GM18907 (cell line): Measurements from ENCODE around the gene C16orf95.
"Not testable (repeated sequence)": the region's sequence is repeated elsewhere in the genome, so short reads cannot be mapped to it uniquely, and the experiment has no call there.

Experiments
- ATAC-seq: cut with Tn5 transposase; IDR thresholded peaks from one replicate; pipeline ENCODE4 v1.9.1; 2021; ENCODE audit warnings: mild to moderate bottlenecking, moderate library complexity; ENCODE audit not compliant: unreplicated experiment

C16orf95 gene

DNA sequence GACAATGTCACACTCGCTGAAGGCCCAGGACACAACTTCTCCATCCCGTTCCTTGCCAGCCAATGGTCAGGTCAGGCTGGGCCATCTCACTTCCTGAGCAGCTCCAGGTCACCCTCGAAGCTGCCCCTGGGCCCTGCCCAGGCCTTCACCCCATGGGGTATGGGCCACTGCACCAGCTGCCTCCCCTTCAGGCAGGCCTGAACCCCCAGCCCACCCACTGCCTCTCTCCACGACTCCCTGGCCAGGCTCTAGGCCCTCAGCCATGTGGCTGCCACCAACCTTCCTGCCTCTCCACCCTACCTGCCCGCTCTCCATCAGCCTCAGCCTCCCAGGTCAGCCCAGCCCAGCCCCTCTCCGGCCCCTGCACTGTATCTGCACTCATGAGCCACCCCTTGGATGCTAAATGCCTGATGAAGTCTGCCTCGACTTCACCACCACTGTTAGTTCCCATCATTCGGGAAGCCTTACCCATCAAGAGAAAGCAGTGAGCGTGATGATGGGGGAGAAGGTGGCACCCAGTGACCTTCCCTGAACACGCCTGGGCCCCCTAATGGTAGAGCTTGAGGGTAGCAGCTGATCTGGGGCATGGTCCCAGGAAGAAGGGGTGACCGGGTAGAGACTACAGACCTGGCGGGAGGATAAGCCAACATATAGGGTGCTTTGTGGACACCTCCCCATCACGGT lies 30.9 kb upstream of the C16orf95 start:
- no peak for ATAC-seq

DNA sequence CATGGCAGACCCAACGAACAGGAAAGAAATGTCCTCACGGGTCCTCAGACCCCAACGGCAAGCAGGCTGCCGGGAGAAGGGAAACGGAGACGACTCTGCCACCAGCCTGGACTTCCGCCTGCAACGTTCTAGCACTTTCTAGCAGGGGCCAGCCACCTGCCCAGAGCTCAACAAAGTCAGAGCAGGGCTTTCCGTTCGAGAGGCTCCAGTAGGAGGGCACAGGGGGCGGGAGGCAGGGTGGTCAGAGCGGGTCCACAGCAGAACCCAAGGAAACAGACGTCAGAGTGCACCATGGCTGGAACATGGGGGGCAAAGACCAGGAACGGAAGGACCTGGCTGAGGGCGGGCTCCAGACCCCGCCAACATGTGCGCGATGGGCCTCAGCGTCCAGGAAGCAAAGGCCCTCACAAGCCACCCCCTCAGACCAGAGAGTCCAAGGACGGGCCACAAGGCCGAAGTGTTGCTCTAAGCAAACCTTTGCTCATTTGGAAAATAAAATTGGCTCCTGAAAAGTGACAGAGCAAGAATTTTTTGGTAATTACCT lies 29.4 kb upstream of the C16orf95 start:
- no peak for ATAC-seq

DNA sequence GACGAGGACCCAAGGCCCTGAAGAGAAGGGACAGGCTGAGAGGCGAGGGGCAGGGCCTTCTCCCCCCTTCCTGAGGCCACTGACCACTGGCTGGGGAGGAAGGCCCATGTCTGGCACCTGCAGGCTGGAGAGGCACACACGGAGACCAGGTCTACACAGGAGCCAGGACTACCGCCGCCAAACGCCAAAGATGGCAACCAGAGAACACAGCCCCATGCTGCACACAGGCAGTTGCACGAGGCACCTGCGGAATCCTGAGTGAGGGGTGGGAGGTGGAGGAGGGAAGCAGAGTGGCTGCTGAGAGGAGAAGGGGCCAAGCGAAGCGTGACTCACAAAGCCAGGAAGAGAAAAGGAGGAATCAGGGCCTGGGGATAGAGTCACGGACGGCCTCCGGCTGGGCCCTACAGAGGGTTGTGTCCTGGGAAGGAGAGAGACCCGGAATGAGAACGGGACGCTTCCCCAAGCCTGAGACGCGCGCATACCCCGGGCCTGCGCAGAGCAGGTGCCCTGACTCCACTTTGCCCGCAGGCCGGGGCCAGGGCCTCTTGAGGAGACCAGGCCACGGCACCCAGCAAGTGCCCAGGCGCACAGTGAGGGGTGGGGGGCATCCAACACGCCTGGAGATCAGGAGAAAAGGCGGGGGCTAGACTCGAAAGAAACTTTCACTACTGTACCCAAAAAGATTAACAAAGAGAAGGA lies 28.7 kb upstream of the C16orf95 start:
- ATAC-seq, result no peak

DNA sequence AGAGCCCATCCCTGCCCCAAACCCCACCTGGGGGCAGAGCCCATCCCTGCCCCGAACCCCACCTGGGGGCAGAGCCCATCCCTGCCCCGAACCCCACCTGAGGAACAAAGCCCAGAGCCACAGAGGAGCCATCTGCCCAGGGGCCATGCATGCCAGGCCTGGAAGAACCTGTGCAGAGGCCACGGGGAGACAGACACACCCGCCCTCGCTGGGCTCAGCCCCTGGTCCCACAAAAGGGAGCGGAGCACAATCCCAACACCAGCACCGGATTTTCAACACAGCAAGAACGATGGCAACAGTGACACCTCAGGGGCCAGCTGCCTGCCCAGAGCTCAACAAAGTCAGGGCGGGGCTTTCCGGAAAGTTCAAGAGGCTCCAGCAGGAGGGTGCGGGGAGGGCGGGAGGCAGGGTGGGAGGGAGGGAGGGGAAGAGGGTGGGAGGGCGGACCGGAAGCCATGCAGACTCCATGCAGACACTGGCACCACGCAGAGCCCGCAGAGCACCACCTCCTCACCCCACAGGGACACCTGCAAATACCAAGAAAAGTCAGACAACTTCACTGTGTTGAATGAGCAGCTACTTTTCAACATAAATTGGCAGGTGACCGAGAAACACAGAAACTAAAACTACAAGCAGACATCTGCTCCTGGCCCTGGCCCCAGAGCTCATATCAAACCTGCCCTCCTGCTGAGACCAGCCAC lies 27.9 kb upstream of the C16orf95 start:
- ATAC-seq, result no peak

DNA sequence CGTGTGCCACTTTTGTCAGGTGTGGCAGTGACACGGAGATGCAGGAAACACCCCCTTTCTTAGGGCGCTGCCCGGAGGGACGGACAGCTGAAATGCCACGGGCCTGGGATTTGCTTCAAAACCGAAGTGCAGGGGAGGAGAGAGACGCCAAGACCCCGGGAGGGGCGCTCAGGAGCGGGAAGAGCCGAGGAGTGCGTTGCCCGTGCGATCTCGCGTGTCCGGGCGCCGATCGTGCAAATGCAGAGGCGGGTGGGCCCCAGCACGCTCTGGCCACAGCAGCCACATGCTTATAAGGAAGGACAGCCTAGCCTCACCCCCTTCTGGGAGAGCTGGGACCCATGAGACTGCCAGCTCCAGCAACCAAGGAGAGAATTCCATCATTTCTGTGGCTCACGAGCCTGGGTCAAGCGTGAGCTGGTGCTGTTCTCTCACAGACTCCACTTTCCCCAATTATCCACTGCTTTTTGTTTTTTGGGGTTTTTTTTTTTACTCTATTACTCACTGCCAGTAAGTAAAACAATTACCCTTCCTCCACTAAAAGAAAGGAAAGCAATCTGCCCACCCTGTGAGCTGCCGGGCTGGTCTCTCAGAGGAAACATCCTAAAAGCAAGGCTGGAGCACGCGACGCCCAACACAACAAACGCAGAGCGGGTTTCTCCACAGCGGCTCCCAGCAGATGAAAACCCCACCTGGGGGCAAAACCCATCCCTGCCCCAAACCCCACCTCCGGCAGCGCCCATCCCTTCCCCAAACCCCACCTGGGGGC lies 27.2 kb upstream of the C16orf95 start:
- no peak for ATAC-seq

DNA sequence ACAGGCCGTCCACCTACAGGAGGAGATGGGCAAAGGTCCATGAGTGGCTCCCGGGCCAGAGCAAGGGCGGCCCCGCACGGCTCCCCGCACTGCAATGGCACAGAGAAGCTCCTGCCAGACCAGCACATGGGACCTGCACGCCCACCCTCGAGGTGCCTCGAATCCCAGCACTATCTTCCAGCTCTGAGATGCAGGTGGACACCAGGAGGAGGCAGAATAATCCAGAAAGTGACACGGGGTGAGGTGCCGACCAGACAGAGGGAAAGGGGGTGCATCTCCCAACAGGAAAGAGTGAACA lies 26.5 kb upstream of the C16orf95 start:
- ATAC-seq, result no peak

DNA sequence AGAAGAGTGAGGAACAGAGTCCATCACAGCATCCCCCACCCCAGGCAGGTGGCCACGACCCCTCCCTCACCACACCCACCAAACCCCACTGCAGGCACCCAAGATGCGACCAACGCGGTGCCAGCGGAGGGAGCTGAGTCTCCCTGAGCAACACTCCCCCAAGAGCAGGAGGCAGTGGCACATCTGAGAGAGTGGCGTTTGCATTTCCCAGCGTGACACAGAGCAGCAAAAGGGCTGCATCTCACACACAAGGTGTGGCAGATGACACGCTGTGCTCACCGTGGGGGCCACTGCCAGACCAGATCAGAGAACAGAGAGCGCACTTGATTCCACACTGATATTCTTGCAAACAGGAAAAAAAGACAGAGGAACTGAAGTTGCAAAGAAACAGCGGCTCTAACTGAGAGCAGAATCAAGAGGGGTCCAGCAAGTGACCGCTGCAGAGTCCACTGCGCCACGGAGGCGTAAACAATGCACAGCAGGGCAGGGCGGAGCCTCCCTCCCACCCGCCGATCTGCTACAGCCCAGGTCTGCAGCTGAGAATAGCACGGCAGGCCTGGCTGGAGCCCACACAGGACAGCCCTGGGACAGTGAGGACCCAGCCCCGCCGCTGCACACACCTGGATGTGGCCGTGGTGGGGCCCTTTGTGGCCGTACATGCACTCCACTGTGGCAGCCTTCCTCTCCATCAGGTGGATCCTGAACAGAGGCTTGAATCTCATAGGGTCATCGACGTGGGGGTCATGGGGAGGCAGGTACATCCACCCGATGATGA lies 26.0 kb upstream of the C16orf95 start:
- no peak for ATAC-seq

DNA sequence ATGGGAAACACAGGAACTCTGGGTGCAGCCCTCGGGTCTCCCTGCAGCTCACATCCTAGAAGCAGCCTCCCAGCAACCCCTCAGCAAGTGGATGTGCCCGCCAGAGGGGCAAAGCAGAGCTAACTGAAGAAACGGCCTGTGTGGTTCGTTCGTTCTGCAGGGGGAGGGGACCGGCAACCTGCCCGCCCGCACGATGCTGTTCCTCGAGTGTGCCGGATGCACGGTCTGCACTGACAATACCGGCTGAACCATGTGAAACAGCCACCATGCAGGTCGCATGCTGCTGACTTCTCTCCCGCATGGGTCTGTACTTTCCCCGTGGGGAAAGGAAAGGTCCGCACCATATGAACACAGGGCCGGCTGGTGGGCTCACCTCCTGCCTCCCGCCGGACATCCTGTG lies 25.3 kb upstream of the C16orf95 start:
- no peak for ATAC-seq

DNA sequence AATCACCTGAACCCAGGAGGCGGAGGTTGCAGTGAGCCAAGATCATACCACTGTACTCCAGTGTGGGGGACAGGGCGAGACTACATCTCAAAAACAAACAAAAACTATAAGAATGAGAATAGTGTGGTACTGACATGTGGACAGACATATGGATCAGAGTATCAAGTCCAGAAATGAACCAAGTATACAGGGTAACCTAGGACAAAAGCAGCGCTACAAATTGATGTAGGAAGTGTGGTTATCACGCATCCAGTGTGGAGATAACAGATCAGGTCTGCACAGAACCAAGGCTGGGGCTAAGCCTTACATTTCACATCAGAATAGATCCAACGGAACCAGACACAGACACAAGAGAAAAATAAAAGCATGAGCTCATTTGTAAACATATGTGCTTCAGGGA lies 23.0 kb upstream of the C16orf95 start:
- no peak for ATAC-seq

DNA sequence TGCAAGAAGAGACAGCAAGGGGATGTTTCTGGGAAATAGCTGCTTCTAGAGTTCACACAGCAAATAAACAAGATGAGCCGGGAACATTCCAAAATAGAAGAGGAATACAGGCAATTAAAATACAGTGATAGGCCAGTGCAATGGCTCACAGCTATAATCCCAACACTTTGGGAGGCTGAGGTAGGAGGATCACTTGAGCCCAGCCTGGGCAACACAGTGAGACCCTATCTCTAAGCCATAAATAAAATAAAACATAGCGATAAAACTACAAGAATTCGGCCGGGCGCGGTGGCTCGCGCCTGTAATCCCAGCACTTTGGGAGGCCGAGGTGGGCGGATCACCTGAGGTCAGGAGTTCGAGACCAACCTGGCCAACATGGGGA lies 22.5 kb upstream of the C16orf95 start:
- ATAC-seq, result not testable (repeated sequence)

DNA sequence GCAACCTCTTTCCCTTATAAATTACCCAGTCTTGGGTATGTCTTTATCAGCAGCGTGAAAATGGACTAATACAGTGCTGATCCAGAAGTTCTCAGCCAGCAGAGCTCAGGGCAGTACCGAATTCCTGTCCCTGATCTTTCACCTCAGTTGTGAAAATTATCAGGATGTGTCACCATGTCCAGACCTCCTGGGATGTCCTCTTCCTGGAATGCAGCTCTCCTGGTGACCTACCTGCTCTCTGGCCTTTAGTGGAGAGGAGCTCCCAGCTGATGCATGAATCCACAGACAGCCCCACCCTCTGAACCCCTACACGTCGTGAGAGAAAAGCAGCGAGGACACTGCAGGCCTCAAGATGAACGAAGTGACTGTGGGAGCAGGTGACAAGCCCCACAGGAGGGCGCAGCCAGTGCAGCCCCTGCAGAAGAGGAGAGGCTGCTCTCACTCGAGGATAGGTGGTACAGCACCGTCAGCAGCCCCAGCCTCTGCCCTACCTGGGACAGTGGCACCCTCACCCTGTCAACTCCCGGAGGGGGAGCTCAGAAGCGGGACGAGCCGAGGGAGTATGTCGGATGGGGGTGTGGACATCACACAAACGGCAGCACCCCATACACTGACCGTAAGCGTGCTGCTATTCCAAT lies 22.0 kb upstream of the C16orf95 start:
- no peak for ATAC-seq

DNA sequence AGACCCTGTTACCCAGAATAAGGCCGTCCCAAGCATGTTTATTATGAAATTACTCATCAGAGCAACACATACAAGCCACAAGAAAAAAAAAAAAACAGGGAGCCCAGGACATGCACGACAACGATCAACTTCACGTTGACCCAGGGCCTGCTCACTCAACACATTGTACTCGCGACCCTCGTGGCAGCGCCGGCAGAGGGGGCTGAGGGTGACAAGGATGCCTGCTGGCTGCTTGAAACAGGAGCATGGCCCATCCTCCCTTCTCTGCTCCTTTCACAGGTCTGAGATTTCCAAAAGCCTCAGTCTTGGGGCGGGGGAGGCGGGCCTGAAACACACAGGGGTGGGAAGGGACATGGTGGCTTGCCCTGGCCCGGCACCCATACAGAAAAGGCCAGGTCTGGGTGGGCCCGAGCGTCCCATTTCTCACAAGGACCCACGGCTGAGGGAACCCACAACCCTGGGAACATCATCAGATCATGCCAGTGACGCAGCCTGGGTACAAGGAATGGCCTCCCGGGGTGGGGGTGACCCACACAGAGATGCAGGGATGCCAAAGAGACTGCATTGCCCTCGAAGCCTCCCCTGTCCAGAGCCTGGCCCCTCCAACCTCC lies 21.1 kb upstream of the C16orf95 start:
- no peak for ATAC-seq

DNA sequence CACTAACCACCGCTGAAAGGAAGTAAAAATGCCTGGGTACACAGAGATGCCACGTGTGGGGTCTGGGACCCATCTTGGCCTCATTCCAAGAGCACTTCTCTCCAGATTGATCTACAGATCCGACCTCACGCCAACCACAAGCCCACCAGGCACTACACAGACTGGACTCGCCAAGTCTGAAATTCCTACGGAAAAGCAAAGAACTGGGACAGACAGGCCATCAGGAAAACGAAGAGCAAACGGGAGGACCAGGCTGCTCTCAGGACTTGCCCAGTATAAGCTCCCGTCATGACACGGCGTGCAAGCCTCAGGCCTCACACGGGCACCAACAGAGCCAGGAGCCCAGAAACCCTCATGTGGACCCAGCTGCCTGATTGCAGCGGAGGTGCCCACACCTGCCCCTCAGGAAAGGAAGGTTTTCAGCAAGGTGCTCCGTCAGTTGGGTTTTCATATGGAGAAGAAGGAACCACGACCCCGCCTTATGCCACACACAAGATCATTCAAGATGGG lies 20.1 kb upstream of the C16orf95 start:
- ATAC-seq, result no peak

DNA sequence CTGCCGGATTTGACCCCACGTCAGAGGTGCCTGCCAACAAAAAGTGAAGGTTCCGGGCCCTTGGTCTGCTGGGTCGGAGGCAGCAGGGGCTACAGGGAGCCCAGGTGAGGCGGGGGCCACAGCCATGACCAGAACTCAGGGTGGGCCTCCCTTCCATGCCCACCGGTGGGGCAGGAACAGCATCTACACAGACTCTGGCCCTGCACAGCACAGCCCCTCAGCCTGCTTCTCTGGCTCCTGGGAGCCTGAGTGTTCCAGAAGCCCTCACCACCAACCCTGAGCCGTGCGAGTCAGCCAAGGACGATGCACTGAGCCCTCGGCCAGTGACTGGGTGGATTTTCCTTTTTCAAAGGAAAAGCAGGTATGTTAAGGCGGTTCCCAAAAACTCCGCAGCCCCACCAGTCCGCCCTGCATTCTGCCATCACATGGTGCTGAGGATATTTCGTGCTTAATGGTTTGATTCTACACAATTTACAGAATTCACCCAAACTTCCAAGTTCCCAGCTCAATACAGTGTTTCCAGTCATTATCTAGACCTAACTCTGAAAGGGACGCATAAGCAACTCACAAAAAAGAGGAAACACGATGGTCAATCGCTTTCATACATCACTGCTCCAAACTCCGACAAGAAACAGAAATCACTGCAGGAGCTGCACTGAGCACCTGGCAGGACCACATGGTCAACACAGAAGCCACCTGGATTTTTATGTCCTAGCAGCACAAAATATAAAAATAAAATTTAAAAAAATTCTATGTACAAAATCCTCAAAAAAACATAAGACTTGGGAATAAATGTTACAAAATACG lies 19.4 kb upstream of the C16orf95 start:
- ATAC-seq, result no peak

DNA sequence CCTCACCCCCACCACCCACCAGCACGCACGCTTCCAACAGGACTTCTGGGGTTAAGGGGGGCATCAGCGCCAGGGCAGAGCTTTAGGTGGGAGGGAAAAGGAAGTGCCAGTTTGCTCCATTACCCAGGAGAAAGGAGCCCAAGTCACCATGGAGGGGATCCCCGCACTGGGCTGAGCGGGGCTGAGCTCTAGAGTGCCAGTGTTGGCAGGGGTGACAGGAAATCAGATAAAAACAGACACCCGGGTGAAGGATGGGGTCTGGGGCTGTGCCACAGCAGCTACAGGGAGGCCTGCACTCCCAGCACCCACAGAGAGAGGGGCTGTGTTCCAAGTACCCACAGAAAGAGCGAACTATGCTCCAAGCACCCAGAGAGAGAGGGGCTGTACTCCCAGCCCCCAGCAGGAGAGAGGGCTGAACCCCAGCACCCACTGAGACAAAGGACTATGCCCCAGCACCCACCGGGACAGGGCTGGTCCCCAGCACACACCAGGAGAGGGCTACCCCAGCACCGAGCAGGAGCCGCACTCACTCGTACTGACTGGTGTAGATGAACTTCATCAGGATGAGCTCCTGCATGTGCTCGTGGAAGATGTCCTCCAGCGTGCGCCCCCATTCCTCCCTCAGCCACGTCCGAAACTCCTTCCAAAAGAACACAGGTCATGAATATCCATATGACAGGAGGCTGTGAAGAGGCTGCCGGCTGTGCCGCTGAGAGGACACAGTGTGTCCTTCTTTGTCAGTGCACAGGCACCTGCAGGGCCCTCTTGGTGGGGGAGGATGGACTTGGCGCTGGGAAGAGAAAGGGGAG lies 18.6 kb upstream of the C16orf95 start:
- ATAC-seq, result no peak

DNA sequence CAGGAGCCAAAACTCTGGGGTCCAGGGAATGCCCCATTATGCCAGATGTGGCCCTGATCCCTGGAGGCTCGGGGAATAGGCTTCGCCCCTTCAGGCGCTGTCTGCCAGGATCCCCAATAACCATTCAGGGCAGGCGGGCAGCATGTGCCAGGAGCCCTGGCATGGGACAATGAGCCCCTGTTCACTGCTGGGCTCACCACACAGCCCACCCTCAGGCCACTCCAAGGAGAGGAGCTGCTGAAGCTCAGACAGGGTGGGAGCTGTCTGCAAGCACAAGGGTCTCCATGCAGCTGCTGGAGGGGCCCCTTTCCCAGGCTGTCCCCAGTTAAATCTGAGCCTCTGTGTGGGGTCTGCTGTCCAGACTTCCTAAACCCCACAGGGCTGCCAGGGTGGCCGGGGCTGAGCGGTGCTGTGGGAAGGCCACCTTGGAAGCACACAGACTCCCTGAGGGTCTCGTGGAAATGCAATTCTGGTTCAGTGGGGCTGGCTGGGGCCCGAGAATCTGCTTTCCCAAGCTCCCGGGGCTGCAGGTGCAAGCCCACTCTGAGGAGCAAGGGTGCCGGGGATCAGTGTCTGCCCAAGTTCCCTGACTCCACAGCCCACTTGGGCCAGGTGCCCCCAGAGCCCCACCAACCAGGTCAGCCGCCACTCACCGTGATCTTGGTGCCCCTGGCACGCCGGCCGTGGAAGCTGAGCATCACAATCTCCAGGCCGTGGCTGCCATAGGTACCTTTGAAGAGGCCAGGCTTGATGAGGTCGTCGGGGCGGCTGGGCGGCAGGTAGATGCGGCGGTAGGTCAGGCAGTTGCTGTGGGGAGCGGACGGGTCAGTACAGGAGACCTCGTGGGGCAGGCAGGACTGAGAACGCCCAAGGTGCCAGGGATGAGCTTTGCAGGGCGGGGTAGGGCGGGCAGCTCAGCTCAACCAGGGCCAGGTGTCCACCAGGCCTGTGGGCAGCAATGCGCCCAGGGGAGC lies 17.7 kb upstream of the C16orf95 start:
- no peak for ATAC-seq
